A549 (cell line): ENCODE data around the gene WNT9A. TPM values are rescaled to one million over a fixed set of nuclear protein-coding genes. Genes with fewer than 3 reads are reported as not detected.

Experiments
- ATAC-seq, 2 experiments: fragments of 200-7000 bp in 1 of 2; fragments of >200 bp in 1 of 2; cut with Nextera tagmentation in 1 of 2; cut with Tn5 transposase in 1 of 2; 3 replicates each; pipeline versions ENCODE4 v1.8.0 to v1.9.1; 2018 to 2020; ENCODE audit warnings: mild to moderate bottlenecking in 1 of 2, moderate library complexity in 1 of 2
- CTCF ChIA-PET: fragments of 300-600 bp; sonication (Branson Sonifier 250); formaldehyde crosslinking; extraction: SDS; loops from one replicate; lab custom pipeline; 2021; ENCODE audit warnings: antibody characterized with exemption, inconsistent platforms; lab: Yijun Ruan, JAX
- POLR2A ChIA-PET: fragments of 350-600 bp; formaldehyde crosslinking; extraction: SDS; loops from one replicate; lab custom pipeline; 2021; ENCODE audit warnings: antibody characterized with exemption, inconsistent platforms; lab: Yijun Ruan, JAX
- DNase-seq, 2 experiments: peaks; one replicate each; pipeline versions ENCODE4 v3.0.0 to v3.0.0-alpha.2; 2011 to 2016; ENCODE audit warnings: low read depth in 1 of 2, low spot score in 1 of 2
- FAIRE-seq: peaks from 2 replicates; lab custom pipeline; 2011; peaks lifted over from hg19 to GRCh38; lab: Jason Lieb, UNC
- H3K27ac ChIP-seq, 2 experiments: fragments of >200 bp; sonication (Bioruptor Twin); formaldehyde crosslinking; 3 replicates each; pipeline ENCODE4 v1.5.1; 2016 to 2017
- H3K4me1 ChIP-seq: fragments of >200 bp; sonication (Bioruptor Twin); formaldehyde crosslinking; 3 replicates; pipeline ENCODE4 v1.6.1; 2016
- H3K4me2 ChIP-seq: fragments of >200 bp; sonication (Bioruptor Twin); formaldehyde crosslinking; 3 replicates; pipeline ENCODE4 v1.6.1; 2016
- H3K4me3 ChIP-seq: fragments of >200 bp; sonication (Bioruptor Twin); formaldehyde crosslinking; 3 replicates; pipeline ENCODE4 v1.5.1; 2016
- H3K9me3 ChIP-seq: fragments of >200 bp; sonication (Bioruptor Twin); formaldehyde crosslinking; 3 replicates; pipeline ENCODE4 v1.6.1; 2016
- BHLHE40 ChIP-seq: IDR thresholded peaks from 2 replicates; pipeline ENCODE4 v1.6.1; 2012; ENCODE audit warnings: low read depth, low read length, inconsistent platforms
- CBX2 ChIP-seq: fragments of 200-600 bp; sonication (generic); IDR thresholded peaks from 2 replicates; pipeline ENCODE4 v1.6.1; 2016; ENCODE audit warnings: low read depth, mild to moderate bottlenecking, borderline replicate concordance
- CBX8 ChIP-seq: fragments of 200-600 bp; sonication (generic); IDR thresholded peaks from 2 replicates; pipeline ENCODE4 v1.6.1; 2016
- EHF ChIP-seq: fragments of 250-450 bp; sonication (Bioruptor Pico); IDR thresholded peaks from 2 replicates; pipeline ENCODE4 v1.5.0; 2020; ENCODE audit warnings: mild to moderate bottlenecking
- EHMT2 ChIP-seq: fragments of 200-600 bp; sonication (generic); IDR thresholded peaks from 2 replicates; pipeline ENCODE4 v1.6.1; 2016; ENCODE audit warnings: antibody characterized with exemption, low read depth, mild to moderate bottlenecking, moderate library complexity
- EP300 ChIP-seq, 2 experiments: fragments of >200 bp; sonication (Bioruptor Twin); formaldehyde crosslinking; IDR thresholded peaks; 2 replicates in 1 of 2; 3 replicates in 1 of 2; pipeline ENCODE4 v1.6.1; 2016 to 2017
- FOXS1 ChIP-seq: fragments of 250-450 bp; sonication (Bioruptor Pico); IDR thresholded peaks from 2 replicates; pipeline ENCODE4 v1.5.0; 2020; ENCODE audit warnings: mild to moderate bottlenecking, moderate library complexity
- GATA3 ChIP-seq: IDR thresholded peaks from 2 replicates; pipeline ENCODE4 v1.6.1; 2012; ENCODE audit warnings: borderline replicate concordance
- HDAC2 ChIP-seq: fragments of 200-600 bp; sonication (generic); IDR thresholded peaks from 2 replicates; pipeline ENCODE4 v1.6.1; 2016
- HOXB5 ChIP-seq: fragments of 250-450 bp; sonication (Bioruptor Pico); IDR thresholded peaks from 2 replicates; pipeline ENCODE4 v1.5.0; 2020; ENCODE audit warnings: mild to moderate bottlenecking, moderate library complexity
- MYC ChIP-seq: IDR thresholded peaks from 2 replicates; pipeline ENCODE4 v1.6.1; 2012; ENCODE audit warnings: mild to moderate bottlenecking, inconsistent platforms, low read length, improper control_type of control experiment, borderline replicate concordance
- NPAS2 ChIP-seq: fragments of 250-450 bp; sonication (Bioruptor Pico); IDR thresholded peaks from 2 replicates; pipeline ENCODE4 v1.8.0; 2022; ENCODE audit warnings: mild to moderate bottlenecking, moderate library complexity, borderline replicate concordance
- RAD21 ChIP-seq, 2 experiments: fragments of >200 bp in 1 of 2; sonication (Bioruptor Twin) in 1 of 2; formaldehyde crosslinking in 1 of 2; IDR thresholded peaks in 1 of 2; conservative IDR thresholded peaks in 1 of 2; 2 replicates in 1 of 2; 3 replicates in 1 of 2; pipeline ENCODE4 v1.6.1; 2012 to 2018; ENCODE audit warnings: inconsistent platforms in 1 of 2
- RARB ChIP-seq: fragments of 250-450 bp; sonication (Bioruptor Pico); IDR thresholded peaks from 2 replicates; pipeline ENCODE4 v1.8.0; 2021; ENCODE audit warnings: mild to moderate bottlenecking, moderate library complexity
- RCOR1 ChIP-seq: fragments of 150-350 bp; IDR thresholded peaks from 2 replicates; pipeline ENCODE4 v1.6.1; 2014; ENCODE audit warnings: antibody characterized with exemption, low read length, low read depth
- RFX5 ChIP-seq: fragments of 450-650 bp; IDR thresholded peaks from 2 replicates; pipeline ENCODE4 v1.7.1; 2014; ENCODE audit warnings: antibody characterized with exemption, mild to moderate bottlenecking, moderate library complexity
- TP53 ChIP-seq: fragments of 250-450 bp; sonication (Bioruptor Pico); IDR thresholded peaks from 2 replicates; pipeline ENCODE4 v1.5.0; 2021; ENCODE audit warnings: mild to moderate bottlenecking, moderate library complexity
- WGBS: methylation state at CpG from one replicate; pipeline ENCODE4 v1.1.6; 2017; ENCODE audit errors: missing lambda C conversion rate; 5-methylcytosine and 5-hydroxymethylcytosine counted together
- polyA plus RNA-seq, 4 experiments: library from polyadenylated mRNA; depleted of rRNA in 3 of 4; stranded (reverse); fragments of >200 nt; fragmentation: RNase III in 1 of 4; extraction: RNeasy Plus Mini Kit Qiagen cat#74134 plus additional on column Dnase treatment in 1 of 4; gene quantifications; 2 replicates in 3 of 4; 3 replicates in 1 of 4; pipeline ENCODE4 v1.2.3, GENCODE V29; 2011 to 2017
- TF ChIP-seq, protein P1 (sequence below): fragments of 250-450 bp; sonication (Bioruptor Pico); IDR thresholded peaks from 2 replicates; pipeline ENCODE4 v1.5.0; 2021; ENCODE audit warnings: mild to moderate bottlenecking, moderate library complexity, borderline replicate concordance
- TF ChIP-seq, protein P2 (sequence below): fragments of >200 bp; sonication (Bioruptor Twin); formaldehyde crosslinking; IDR thresholded peaks from 3 replicates; pipeline ENCODE4 v1.6.1; 2016
- TF ChIP-seq, protein P3 (sequence below): IDR thresholded peaks from 2 replicates; pipeline ENCODE4 v1.6.1; 2012; ENCODE audit warnings: low read depth, borderline replicate concordance

WNT9A gene
- polyA plus RNA-seq, 2 of the 4 experiments (the other 2 are of a cell fraction) = 0.75 to 1.2 TPM

DNA sequence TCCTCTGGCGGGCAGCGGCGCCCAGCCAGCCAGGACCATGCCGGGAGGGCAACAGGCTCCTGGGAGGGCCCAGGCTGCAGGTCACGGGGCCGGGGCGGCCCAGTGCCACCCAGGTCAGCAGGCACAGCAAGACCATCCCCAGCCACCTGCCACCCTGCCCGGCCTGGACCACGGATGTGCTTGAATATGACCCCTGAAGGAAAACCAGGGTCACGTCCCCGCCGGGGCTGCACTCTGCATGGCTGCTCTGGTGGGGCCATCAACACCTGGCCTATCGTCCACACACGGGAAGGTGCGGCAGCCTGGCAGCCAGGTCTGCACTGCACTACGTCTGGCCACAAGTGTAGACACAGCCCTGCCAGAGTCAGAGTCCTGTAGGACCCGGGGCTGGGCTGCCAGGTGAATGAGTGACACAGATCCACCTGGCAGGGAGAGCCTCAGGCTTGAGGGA, 6.9 kb downstream of the WNT9A start (continued):
- TF ChIP-seq FOXS1 (CRISPR knock-in tag) = no peak
- TF ChIP-seq, all 56 proteins: peak for 0

DNA sequence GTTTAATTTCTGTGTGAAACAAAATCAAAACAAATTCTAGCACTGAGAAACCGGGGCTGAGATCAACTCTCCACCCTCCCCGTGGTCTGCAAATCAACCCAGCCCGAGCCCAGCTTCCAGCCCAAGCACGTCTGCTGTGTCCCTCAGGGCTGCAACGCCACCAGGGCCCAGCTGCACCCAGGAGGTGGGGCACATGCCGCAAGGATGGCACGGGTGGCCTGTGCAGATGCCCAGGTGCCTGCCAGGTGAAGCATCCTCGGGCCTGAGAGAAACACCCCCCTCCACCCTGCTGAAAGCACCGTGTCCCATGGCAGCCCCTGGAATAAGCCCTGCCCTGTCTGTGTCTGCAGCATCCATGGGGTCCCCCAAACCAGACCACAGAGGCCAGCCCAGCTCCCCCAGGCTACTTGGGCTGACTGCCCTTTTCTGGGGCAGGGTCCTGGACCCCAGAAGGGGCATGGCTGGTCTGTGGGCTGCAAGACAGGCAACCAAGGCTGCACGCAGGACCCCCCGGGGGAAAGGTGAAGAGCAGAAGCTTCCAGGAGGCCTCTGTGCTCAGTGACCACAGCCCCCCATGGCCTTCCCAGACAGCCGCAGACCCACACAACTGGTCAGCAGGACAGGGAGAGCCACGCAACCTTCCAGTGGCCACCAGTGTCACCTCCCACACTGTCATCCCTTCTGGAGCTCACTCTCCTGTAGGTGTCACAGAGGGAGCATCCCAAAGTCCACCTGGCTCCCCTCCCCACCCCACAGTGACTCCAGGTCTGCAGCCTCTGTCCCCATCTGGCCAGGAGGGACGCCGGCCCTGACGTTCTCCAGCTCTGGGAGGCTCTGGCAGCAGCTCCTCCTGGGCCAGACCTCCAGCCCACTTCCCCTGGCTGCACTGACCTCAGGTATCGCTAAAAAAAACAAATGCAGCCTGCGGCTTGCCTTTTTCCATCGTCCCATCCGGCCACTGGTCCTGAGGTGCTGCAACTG, 7.7 kb downstream of the WNT9A start:
- ATAC-seq (no peak), DNase-seq (no peak), FAIRE-seq (no peak)
- Histone ChIP-seq H3K4me1 (no peaks in the 10 kb centered on the region), H3K27ac (no peak overlapping the region)
- CTCF ChIA-PET = interaction anchor here (0.5 to 4.0 kb wide), 3 partner anchors 14 to 190 kb away, joined by 3 to 18 read pairs (median 5); no protein-coding TSS in a partner anchor
- TF ChIP-seq MYC = no peak
- no peak for TF ChIP-seq GATA3
- TF ChIP-seq RARB (CRISPR knock-in tag) = no peak
- TF ChIP-seq CBX8 = no peak
- no peak for TF ChIP-seq RFX5
- TF ChIP-seq NPAS2 = no peak
- TF ChIP-seq, all 56 proteins: peak for 0
- H3K9me3 ChIP-seq = peaks cover 18% of the 10 kb centered on the region
- POLR2A ChIA-PET = no interaction called here
- no peak overlapping the region for H3K4me2 ChIP-seq
- no peak overlapping the region for H3K4me3 ChIP-seq
- 85% methylated on average over 13 of the region's 20 CpGs for WGBS

DNA sequence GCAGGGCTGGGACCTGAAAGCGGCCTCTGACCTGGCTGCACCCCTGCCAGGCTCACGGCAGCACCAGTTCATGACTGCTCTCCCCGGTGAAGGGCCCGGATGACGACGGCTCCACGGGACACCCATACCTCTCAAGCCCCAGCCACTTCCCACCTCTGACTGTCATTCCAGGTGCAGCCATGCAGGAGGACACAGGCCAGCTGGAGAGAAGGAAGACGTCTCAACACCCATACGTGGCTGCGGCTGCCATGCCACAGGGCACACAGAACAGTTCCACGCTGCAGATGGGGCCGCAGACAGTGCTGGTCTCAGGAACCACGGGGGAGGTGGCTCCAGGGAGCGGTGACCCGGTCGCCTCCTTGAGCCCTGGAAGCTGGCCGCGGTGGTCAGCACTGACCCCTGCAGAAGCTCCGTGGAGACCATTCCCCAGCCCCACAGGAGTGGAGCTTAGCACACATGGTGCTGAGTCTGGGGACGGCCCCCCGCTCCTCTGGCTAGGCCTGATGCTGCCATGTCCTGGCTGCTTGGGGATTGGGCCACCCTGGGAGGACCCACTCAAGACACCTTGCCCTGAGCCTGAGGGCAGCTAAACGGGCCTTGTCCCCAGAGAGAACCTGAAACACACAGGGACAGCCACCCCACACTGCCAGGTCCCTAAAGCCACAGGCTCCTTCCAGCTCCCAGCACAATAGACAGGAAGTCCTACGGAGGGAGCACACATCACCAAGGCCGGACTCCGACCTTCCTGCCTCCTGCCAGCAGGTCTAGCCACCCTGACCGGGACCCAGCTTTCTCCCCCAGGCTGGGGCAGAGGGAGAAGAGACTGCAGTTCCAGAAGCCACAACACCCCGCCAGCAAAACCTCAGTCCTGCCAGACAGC, 8.6 kb downstream of the WNT9A start:
- H3K4me2 ChIP-seq = no peak overlapping the region
- DNase-seq (no peak), ATAC-seq (no peak), FAIRE-seq (no peak)
- 84% methylated on average over 26 of the region's 27 CpGs for WGBS
- CTCF ChIA-PET = interaction anchor here (0.5 to 1.4 kb wide), 2 partner anchors 15 to 191 kb away, joined by 3 to 5 read pairs; no protein-coding TSS in a partner anchor
- no peaks in the 10 kb centered on the region; the same call in 2 of the 3 replicates for H3K4me1 ChIP-seq
- H3K9me3 ChIP-seq = peaks cover 25% of the 10 kb centered on the region
- no peak for TF ChIP-seq EHF (CRISPR knock-in tag)
- no peak for TF ChIP-seq CBX2
- no peak for TF ChIP-seq RAD21 (conservative IDR thresholded peaks at IDR 0.05 in 1 of 2, IDR thresholded peaks at IDR 0.05 in 1 of 2)
- no peak for TF ChIP-seq RCOR1
- TF ChIP-seq HOXB5 (CRISPR knock-in tag) = no peak
- TF ChIP-seq RFX5 = no peak
- no peak for TF ChIP-seq EP300 (IDR thresholded peaks at IDR 0.05)
- no peak for TF ChIP-seq TP53 (CRISPR knock-in tag)
- no peak for TF ChIP-seq FOXS1 (CRISPR knock-in tag)
- no peak for TF ChIP-seq BHLHE40
- TF ChIP-seq EHMT2 = no peak
- TF ChIP-seq, protein P1, sequence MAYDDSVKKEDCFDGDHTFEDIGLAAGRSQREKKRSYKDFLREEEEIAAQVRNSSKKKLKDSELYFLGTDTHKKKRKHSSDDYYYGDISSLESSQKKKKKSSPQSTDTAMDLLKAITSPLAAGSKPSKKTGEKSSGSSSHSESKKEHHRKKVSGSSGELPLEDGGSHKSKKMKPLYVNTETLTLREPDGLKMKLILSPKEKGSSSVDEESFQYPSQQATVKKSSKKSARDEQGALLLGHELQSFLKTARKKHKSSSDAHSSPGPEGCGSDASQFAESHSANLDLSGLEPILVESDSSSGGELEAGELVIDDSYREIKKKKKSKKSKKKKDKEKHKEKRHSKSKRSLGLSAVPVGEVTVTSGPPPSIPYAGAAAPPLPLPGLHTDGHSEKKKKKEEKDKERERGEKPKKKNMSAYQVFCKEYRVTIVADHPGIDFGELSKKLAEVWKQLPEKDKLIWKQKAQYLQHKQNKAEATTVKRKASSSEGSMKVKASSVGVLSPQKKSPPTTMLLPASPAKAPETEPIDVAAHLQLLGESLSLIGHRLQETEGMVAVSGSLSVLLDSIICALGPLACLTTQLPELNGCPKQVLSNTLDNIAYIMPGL (CRISPR knock-in tag) = no peak
- TF ChIP-seq, protein P2, sequence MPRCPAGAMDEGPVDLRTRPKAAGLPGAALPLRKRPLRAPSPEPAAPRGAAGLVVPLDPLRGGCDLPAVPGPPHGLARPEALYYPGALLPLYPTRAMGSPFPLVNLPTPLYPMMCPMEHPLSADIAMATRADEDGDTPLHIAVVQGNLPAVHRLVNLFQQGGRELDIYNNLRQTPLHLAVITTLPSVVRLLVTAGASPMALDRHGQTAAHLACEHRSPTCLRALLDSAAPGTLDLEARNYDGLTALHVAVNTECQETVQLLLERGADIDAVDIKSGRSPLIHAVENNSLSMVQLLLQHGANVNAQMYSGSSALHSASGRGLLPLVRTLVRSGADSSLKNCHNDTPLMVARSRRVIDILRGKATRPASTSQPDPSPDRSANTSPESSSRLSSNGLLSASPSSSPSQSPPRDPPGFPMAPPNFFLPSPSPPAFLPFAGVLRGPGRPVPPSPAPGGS = no peak
- TF ChIP-seq, protein P3, sequence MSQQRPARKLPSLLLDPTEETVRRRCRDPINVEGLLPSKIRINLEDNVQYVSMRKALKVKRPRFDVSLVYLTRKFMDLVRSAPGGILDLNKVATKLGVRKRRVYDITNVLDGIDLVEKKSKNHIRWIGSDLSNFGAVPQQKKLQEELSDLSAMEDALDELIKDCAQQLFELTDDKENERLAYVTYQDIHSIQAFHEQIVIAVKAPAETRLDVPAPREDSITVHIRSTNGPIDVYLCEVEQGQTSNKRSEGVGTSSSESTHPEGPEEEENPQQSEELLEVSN = no peak
- no peak for TF ChIP-seq HDAC2
- no peak overlapping the region for H3K4me3 ChIP-seq
- H3K27ac ChIP-seq = no peak overlapping the region
- POLR2A ChIA-PET = no interaction called here
